Liver (tissue), 9 donors: ENCODE data around the gene PPP1R14C. TPM values are rescaled to one million over a fixed set of nuclear protein-coding genes. Genes with fewer than 3 reads are reported as not detected.

Source experiments
- DNase-seq: peaks from one replicate; pipeline ENCODE4 v3.0.0-alpha.2; 2017; ENCODE audit warnings: low spot score
- H3K27ac ChIP-seq, 2 donors: one replicate each; pipeline ENCODE4 v1.7.0; 2013; ENCODE audit warnings: inconsistent platforms in 2 of 2, low read length in 2 of 2, control low read depth in 1 of 2, low read depth in 1 of 2, mild to moderate bottlenecking in 1 of 2
- H3K27me3 ChIP-seq, 4 donors: one replicate each; pipeline versions ENCODE4 v1.6.1 to v1.7.0; 2013; ENCODE audit warnings: low read length in 3 of 4, inconsistent platforms in 1 of 4, mild to moderate bottlenecking in 1 of 4, moderate library complexity in 1 of 4; ENCODE audit not compliant: control insufficient read depth in 4 of 4, insufficient read depth in 4 of 4
- H3K36me3 ChIP-seq, 4 donors: one replicate each; pipeline versions ENCODE4 v1.6.1 to v1.7.0; 2013; ENCODE audit warnings: low read length in 3 of 4, mild to moderate bottlenecking in 3 of 4, low read depth in 1 of 4, moderate library complexity in 1 of 4; ENCODE audit not compliant: control insufficient read depth in 4 of 4, insufficient read depth in 3 of 4
- H3K4me1 ChIP-seq, 4 donors: one replicate each; pipeline versions ENCODE4 v1.6.1 to v1.7.0; 2013; ENCODE audit warnings: low read length in 3 of 4, mild to moderate bottlenecking in 3 of 4, moderate library complexity in 1 of 4; ENCODE audit not compliant: control insufficient read depth in 4 of 4, insufficient read depth in 4 of 4
- H3K4me3 ChIP-seq, 3 donors: one replicate each; pipeline versions ENCODE4 v1.6.1 to v1.7.0; 2013; ENCODE audit warnings: low read length in 3 of 3, control low read depth in 1 of 3, low read depth in 1 of 3, mild to moderate bottlenecking in 1 of 3
- H3K9ac ChIP-seq, 2 donors: one replicate each; pipeline ENCODE4 v1.7.0; 2013; ENCODE audit warnings: low read length in 2 of 2, mild to moderate bottlenecking in 2 of 2, moderate library complexity in 2 of 2, control low read depth in 1 of 2, low read depth in 1 of 2
- H3K9me3 ChIP-seq, 4 donors: one replicate each; pipeline versions ENCODE4 v1.6.1 to v1.7.0; 2013; ENCODE audit warnings: low read length in 3 of 4; ENCODE audit not compliant: control insufficient read depth in 4 of 4
- EGR1 ChIP-seq, 2 donors: IDR thresholded peaks; 2 replicates each; pipeline ENCODE4 v1.6.1; 2016 to 2018; ENCODE audit warnings: antibody characterized with exemption in 2 of 2, low read depth in 2 of 2
- FOXA1 ChIP-seq: IDR thresholded peaks from 2 replicates; pipeline ENCODE4 v1.6.1; 2016; ENCODE audit warnings: antibody characterized with exemption
- FOXA2 ChIP-seq: IDR thresholded peaks from 2 replicates; pipeline ENCODE4 v1.6.1; 2016; ENCODE audit warnings: antibody characterized with exemption
- GABPA ChIP-seq, 2 donors: IDR thresholded peaks in 1 of 2; conservative IDR thresholded peaks in 1 of 2; 2 replicates each; pipeline ENCODE4 v1.6.1; 2016; ENCODE audit warnings: antibody characterized with exemption in 2 of 2, mild to moderate bottlenecking in 1 of 2, moderate library complexity in 1 of 2
- HNF4A ChIP-seq, 2 donors: conservative IDR thresholded peaks; 2 replicates each; pipeline ENCODE4 v1.6.1; 2016; ENCODE audit warnings: antibody characterized with exemption in 2 of 2, mild to moderate bottlenecking in 2 of 2
- HNF4G ChIP-seq: IDR thresholded peaks from 2 replicates; pipeline ENCODE4 v1.6.1; 2016; ENCODE audit warnings: antibody characterized with exemption
- JUND ChIP-seq, 2 donors: IDR thresholded peaks; 2 replicates each; pipeline ENCODE4 v1.6.1; 2016; ENCODE audit warnings: antibody characterized with exemption in 2 of 2
- NR2F2 ChIP-seq: IDR thresholded peaks from 2 replicates; pipeline ENCODE4 v1.6.1; 2016; ENCODE audit warnings: antibody characterized with exemption
- RAD21 ChIP-seq, 2 donors: IDR thresholded peaks; 2 replicates each; pipeline ENCODE4 v1.6.1; 2016; ENCODE audit warnings: antibody characterized with exemption in 2 of 2, mild to moderate bottlenecking in 2 of 2
- RXRA ChIP-seq, 2 donors: IDR thresholded peaks; 2 replicates each; pipeline ENCODE4 v1.6.1; 2017 to 2018; ENCODE audit warnings: antibody characterized with exemption in 2 of 2, mild to moderate bottlenecking in 1 of 2
- SP1 ChIP-seq: IDR thresholded peaks from 2 replicates; pipeline ENCODE4 v1.6.1; 2018; ENCODE audit warnings: antibody characterized with exemption, mild to moderate bottlenecking
- TAF1 ChIP-seq: conservative IDR thresholded peaks from 2 replicates; pipeline ENCODE4 v1.6.1; 2016; ENCODE audit warnings: antibody characterized with exemption, mild to moderate bottlenecking
- YY1 ChIP-seq: IDR thresholded peaks from 2 replicates; pipeline ENCODE4 v1.6.1; 2016; ENCODE audit warnings: antibody characterized with exemption, mild to moderate bottlenecking
- WGBS: extraction: QIAGEN DNeasy Blood & Tissue Kit; methylation state at CpG from one replicate; pipeline ENCODE4 v1.1.7; 2013; 5-methylcytosine and 5-hydroxymethylcytosine counted together
- polyA plus RNA-seq, 2 donors: library from polyadenylated mRNA; stranded (reverse) in 1 of 2; unstranded in 1 of 2; fragments of 200-250 nt in 1 of 2; fragments of >200 nt in 1 of 2; fragmentation: Nextera tagmentation in 1 of 2; extraction: Ambion mirVana in 1 of 2; gene quantifications; one replicate each; pipeline versions ENCODE4 v1.2.1 to v1.2.3, GENCODE V29; 2013 to 2015
- total RNA-seq, 2 donors: library from RNA; depleted of rRNA; stranded (reverse); fragments of >200 nt; gene quantifications; one replicate each; pipeline ENCODE4 v1.2.3, GENCODE V29; 2014
- TF ChIP-seq, protein P1 (sequence below): IDR thresholded peaks from 2 replicates; pipeline ENCODE4 v1.6.1; 2016; ENCODE audit warnings: antibody characterized with exemption
- TF ChIP-seq, protein P2 (sequence below): IDR thresholded peaks from 2 replicates; pipeline ENCODE4 v1.6.1; 2016; ENCODE audit warnings: antibody characterized with exemption
- TF ChIP-seq, protein P3 (sequence below): IDR thresholded peaks from 2 replicates; pipeline ENCODE4 v1.6.1; 2016; ENCODE audit warnings: antibody characterized with exemption
- TF ChIP-seq, protein P4 (sequence below): fragments of 150-350 bp; IDR thresholded peaks from 2 replicates; pipeline ENCODE4 v1.5.1; 2017; ENCODE audit warnings: improper control_type of control experiment, low read depth, low read length; ENCODE audit not compliant: missing input control
- TF ChIP-seq, protein P5 (sequence below): IDR thresholded peaks from 2 replicates; pipeline ENCODE4 v1.6.1; 2016; ENCODE audit warnings: antibody characterized with exemption, mild to moderate bottlenecking
- donor health status: healthy.
- donor health status: healthy.
- donor health status: healthy.
- donor health status: healthy.
- donor health status: healthy.

Gene PPP1R14C
- total and polyA plus RNA-seq, 4 donors: 0.05 TPM; not detected in 3

DNA sequence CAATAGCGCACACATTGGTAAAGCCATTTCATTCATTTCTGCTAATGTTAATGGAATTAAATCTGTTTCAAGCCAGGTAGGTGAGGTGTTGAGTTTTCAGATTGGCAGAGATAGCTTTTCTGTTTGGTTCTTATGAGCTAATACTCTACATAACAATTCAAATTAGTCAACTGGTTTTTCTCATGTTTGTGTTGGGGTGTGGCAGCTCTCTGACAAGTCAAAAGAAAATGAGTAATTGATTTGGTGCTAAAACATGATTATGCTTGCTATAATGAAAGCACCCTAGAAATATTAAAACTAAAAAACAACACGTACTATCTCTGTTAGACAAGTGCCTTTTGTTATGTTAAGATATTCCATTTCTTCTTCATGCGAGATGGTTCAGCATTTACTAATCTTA lies 13.6 kb downstream of the PPP1R14C start:
- Histone ChIP-seq H3K9me3 (no peaks in the 10 kb centered on the region), H3K27me3 (peaks cover 0 to under 1% (median 0%) of the 10 kb centered on the region in 4 donors), H3K4me1 (no peaks in the 10 kb centered on the region), H3K9ac (no peak overlapping the region), H3K4me3 (no peak overlapping the region), H3K36me3 (no peaks in the 10 kb centered on the region), H3K27ac (no peak overlapping the region)
- no peak for DNase-seq
- TF ChIP-seq JUND (IDR thresholded peaks at IDR 0.05) (no peak), RXRA (IDR thresholded peaks at IDR 0.05) (no peak), SP1 (no peak), FOXA2 (no peak), EGR1 (IDR thresholded peaks at IDR 0.05; ENCODE audit: low read depth in 2 of 2) (no peak), RAD21 (IDR thresholded peaks at IDR 0.05) (no peak), NR2F2 (no peak), HNF4G (no peak), HNF4A (conservative IDR thresholded peaks at IDR 0.05) (no peak), TAF1 (no peak), FOXA1 (no peak), GABPA (IDR thresholded peaks at IDR 0.05 in 1 of 2, conservative IDR thresholded peaks at IDR 0.05 in 1 of 2) (no peak), YY1 (no peak)
- TF ChIP-seq, protein P1, sequence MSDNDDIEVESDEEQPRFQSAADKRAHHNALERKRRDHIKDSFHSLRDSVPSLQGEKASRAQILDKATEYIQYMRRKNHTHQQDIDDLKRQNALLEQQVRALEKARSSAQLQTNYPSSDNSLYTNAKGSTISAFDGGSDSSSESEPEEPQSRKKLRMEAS: no peak
- TF ChIP-seq, protein P2, sequence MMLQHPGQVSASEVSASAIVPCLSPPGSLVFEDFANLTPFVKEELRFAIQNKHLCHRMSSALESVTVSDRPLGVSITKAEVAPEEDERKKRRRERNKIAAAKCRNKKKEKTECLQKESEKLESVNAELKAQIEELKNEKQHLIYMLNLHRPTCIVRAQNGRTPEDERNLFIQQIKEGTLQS: no peak
- TF ChIP-seq, protein P3, sequence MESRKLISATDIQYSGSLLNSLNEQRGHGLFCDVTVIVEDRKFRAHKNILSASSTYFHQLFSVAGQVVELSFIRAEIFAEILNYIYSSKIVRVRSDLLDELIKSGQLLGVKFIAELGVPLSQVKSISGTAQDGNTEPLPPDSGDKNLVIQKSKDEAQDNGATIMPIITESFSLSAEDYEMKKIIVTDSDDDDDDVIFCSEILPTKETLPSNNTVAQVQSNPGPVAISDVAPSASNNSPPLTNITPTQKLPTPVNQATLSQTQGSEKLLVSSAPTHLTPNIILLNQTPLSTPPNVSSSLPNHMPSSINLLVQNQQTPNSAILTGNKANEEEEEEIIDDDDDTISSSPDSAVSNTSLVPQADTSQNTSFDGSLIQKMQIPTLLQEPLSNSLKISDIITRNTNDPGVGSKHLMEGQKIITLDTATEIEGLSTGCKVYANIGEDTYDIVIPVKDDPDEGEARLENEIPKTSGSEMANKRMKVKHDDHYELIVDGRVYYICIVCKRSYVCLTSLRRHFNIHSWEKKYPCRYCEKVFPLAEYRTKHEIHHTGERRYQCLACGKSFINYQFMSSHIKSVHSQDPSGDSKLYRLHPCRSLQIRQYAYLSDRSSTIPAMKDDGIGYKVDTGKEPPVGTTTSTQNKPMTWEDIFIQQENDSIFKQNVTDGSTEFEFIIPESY: no peak
- TF ChIP-seq, protein P4, sequence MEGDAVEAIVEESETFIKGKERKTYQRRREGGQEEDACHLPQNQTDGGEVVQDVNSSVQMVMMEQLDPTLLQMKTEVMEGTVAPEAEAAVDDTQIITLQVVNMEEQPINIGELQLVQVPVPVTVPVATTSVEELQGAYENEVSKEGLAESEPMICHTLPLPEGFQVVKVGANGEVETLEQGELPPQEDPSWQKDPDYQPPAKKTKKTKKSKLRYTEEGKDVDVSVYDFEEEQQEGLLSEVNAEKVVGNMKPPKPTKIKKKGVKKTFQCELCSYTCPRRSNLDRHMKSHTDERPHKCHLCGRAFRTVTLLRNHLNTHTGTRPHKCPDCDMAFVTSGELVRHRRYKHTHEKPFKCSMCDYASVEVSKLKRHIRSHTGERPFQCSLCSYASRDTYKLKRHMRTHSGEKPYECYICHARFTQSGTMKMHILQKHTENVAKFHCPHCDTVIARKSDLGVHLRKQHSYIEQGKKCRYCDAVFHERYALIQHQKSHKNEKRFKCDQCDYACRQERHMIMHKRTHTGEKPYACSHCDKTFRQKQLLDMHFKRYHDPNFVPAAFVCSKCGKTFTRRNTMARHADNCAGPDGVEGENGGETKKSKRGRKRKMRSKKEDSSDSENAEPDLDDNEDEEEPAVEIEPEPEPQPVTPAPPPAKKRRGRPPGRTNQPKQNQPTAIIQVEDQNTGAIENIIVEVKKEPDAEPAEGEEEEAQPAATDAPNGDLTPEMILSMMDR: no peak
- TF ChIP-seq, protein P5, sequence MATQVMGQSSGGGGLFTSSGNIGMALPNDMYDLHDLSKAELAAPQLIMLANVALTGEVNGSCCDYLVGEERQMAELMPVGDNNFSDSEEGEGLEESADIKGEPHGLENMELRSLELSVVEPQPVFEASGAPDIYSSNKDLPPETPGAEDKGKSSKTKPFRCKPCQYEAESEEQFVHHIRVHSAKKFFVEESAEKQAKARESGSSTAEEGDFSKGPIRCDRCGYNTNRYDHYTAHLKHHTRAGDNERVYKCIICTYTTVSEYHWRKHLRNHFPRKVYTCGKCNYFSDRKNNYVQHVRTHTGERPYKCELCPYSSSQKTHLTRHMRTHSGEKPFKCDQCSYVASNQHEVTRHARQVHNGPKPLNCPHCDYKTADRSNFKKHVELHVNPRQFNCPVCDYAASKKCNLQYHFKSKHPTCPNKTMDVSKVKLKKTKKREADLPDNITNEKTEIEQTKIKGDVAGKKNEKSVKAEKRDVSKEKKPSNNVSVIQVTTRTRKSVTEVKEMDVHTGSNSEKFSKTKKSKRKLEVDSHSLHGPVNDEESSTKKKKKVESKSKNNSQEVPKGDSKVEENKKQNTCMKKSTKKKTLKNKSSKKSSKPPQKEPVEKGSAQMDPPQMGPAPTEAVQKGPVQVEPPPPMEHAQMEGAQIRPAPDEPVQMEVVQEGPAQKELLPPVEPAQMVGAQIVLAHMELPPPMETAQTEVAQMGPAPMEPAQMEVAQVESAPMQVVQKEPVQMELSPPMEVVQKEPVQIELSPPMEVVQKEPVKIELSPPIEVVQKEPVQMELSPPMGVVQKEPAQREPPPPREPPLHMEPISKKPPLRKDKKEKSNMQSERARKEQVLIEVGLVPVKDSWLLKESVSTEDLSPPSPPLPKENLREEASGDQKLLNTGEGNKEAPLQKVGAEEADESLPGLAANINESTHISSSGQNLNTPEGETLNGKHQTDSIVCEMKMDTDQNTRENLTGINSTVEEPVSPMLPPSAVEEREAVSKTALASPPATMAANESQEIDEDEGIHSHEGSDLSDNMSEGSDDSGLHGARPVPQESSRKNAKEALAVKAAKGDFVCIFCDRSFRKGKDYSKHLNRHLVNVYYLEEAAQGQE: no peak
- 88% methylated on average over 3 of the region's 3 CpGs for WGBS

DNA sequence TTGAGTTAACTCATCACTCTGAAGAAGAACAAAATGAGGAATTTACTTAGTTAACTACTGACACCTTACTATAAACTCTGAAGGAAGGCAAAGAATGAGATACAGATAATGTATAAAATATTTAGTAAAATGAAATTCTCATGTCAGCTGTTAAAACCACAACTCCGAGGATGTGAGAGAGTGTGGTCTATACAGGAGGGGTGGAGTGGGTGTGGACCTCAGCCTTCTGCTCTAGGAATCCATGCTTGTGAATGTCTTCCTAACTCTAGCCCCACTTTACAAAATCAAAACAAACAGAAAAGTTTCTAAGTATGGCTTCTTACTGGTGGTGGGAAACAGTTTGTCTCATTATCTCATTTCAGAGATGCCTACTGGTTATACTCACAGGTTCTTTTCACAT lies 14.2 kb downstream of the PPP1R14C start:
- Histone ChIP-seq H3K4me3 (no peak overlapping the region), H3K27ac (no peak overlapping the region), H3K27me3 (no peaks in the 10 kb centered on the region), H3K9me3 (no peaks in the 10 kb centered on the region), H3K9ac (no peak overlapping the region), H3K36me3 (no peaks in the 10 kb centered on the region), H3K4me1 (no peaks in the 10 kb centered on the region)
- DNase-seq: no peak
- 62% methylated on average over 1 of the region's 1 CpG for WGBS
- TF ChIP-seq FOXA1 (no peak), HNF4A (conservative IDR thresholded peaks at IDR 0.05) (no peak), JUND (IDR thresholded peaks at IDR 0.05) (no peak), GABPA (IDR thresholded peaks at IDR 0.05 in 1 of 2, conservative IDR thresholded peaks at IDR 0.05 in 1 of 2) (no peak), TAF1 (no peak), YY1 (no peak), FOXA2 (no peak)
- TF ChIP-seq, protein P4: no peak
- TF ChIP-seq, protein P2: no peak
- TF ChIP-seq, protein P3: no peak
